Activated T-helper 1 cell treated with anti-CD3 and anti-CD28 coated beads, Interleukin-2, amount 50 U/mL, for 16 hours (primary cell): ENCODE measurements around the gene LPAR5.
A peak's percentile ranks its signal among the peaks of the same experiment; 100 is the strongest.

Experiments
- DNase-seq, 2 donors: peaks; one replicate each; pipeline ENCODE4 v3.0.0-alpha.2; 2020; ENCODE audit warnings: low read depth in 1 of 2, low spot score in 1 of 2

LPAR5 gene

DNA sequence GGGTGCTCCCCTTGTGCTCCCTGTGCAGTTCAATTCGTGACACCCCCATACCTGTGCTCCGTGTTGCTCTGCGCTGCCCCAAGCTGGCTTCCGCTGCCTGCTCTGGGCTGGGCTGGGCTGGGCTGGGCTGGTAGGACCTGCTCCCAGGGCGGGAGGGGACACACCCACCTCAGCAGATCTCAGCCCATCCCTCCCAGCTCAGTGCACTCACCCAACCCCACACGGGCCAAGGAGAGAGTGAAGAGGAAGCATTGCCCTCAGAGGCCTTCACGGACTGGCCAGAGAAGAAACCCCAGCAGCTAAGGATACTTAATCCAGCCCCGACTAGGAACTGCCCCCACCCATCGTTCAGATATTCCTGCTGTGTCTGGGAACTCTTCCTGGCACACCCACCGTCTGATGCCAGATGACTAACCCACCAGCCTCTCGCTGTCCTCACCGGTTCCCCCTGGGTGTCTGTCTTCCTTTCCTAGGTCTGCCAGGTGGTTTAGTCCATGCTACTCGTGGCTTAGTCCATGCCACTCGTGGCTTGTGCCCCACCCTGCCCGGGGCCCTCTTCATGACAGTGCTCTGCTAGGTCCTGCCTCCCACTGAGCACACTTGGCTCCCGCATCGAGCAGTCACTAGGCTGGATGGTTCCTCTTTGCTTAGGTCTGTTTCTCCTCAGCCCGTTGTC, at the start of gene LPAR5:
TSS of gene LPAR5 (minus strand) at position 104 of the 676 bp plus-strand sequence. CDS start 14,711 bp downstream, outside the sequence.
- no peak for DNase-seq

DNA sequence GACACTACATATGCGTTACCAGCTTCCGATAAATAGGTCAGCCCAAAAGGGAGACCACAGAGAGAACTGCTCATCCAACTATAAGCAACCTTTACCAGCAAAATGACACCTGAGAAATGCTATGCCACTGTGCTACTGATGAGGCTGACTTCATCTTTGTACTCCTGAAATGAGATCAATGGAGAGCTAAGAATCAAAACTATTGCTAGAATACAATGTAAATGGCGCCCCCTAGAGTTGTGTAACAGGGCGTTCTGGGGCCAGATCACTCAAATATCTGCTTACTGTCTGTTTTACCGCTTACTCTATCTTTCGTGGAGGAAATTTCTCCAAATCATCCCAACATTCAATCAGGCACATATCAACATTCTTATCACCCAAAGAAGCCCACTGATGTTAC, 48.9 kb upstream of the LPAR5 start:
- no peak for DNase-seq

DNA sequence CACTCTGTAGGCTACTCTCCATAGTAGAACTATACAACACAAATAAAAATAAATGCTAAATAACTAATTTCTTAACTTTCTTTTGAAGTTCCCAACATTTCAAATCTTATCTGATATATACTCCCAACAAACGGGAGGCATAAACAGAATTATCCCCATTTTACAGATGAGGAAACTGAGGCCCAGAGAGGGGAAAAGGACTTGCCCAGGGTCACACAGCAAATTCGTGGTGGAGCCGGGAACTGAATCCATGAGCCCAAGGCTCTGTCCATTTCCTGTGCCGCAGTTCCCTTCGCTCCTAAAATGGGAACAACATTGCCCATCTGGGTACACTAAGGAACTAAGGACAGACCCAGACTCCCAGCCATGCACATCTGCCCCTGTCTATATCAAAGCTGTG, 41.2 kb upstream of the LPAR5 start:
- no peak for DNase-seq

DNA sequence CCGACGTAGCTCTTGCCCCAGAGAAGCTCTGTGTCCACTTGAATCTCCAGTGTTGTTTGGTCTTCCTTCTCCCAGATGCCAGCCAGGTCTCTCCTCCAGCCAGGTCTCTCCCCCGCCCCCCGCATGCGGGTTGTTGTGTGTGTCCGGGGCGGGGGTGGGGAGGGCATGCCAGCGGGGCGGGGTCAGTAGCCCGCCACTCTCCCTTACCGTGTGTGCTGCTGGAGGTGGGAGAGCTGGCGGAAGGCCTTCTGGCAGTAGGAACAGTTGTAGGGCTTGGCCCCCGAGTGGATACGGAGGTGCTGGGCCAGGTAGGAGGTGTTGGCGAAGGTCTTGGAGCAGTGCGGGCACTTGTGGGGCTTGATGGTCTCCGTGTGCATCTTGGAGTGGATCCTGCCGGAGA, 36.4 kb upstream of the LPAR5 start:
- DNase-seq, result no peak

DNA sequence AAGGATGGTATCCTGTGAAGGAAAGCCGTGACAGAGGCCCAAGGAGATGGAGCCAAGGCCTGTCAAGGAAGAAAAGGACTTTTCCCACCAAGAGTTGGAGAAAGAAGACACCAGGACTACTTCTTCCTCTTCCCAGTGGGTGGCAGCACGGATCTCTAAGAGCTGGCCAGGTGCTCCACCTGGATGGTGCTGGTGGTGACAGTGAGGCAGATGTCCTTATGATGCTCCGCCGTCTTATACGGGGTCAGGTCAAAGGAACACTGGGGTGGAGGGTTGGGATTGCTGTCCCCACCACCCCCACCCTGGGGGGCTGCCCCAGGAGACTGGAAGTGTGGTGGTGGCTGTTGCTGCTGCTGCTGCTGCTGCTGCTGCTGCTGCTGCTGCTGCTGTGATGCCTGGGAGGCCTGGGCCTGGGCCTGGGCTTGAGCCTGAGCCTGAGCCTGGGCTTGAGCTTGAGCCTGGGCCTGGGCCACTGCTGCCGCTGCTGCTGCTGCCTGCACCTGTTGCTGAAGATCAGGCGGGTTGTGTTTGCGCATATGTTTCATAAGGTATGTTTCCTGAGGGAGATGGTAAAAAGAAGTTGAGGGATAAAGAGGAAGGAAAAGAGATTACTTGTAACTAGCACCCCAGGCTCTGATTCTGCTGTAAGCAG, 31.9 kb upstream of the LPAR5 start:
- no peak for DNase-seq

DNA sequence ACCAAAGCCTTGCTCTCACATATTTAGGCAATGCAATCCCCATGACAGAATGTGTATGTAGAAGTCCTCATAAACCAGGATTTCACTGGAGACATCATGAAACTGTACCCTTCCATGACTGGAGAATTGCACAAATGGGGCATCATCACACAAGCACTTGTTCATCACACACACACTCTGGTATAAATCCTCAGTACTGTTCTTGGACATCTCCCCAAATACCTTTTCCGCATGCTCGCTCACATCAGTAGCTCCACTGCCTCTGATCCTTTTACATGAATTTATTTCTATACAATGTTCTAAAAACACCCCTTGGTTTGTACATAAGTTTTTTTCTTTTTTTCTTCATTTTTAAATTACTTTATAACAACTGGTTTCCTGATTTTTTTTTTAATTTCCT, 30.5 kb upstream of the LPAR5 start:
- no peak for DNase-seq

DNA sequence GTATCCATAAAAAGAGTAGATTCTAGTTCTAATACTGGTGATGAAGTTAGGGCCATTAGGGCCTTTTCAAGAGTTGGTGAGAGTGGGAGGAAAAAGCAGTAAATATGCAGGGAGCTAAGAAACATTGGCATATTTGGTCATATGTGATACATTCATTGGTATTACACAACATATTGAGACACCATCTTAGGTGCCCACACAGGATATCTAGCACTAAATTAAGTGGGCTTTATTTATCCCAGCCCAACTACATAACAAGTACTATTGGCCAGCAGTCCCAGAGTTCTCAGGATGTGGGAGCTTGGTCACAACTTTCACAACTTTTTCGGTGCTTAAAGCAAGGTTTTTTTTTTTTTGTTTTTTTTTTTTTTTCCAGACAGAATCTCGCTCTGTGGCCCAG, 29.1 kb upstream of the LPAR5 start:
- no peak for DNase-seq

DNA sequence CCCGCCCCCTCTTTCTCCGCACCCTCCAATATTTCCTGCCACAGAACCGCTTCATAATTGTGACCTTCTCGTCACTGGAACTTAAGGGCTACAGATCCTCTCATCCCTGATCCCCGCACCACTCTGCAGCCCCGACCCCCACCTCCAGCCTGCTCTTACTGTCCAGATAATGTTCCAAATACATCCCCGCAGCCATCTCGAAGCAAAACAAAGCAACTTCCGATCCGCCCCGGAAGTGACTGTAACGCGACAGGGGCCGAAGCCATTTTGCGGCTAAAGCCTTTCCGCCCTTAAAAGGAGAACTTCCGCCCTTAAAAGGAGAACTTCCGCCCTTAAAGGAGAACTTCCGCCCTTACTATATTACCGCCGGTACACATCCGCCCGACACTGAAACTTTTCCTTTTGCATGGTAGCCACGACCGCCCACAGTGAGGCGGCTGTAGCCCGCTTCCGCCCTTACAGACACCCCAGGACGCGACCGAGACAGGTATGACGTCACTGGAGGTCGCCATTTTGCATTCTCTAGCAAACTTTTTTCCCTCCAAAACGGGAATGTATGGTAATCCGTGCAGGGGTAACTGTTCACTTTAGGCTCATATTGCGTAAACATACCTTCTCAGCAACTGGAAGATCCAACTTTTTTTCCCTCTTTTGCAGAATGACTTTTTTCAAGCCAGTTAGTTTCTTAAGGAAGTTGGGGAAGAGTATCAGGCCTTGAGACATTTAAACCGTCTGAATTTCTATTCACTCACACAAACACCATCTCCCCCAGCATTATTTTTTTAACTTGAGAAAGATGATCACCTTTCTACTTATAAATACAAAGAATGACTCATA, 27.4 kb upstream of the LPAR5 start, which contains the start of gene ING4:
TSS of gene ING4 (minus strand) at position 214 of the 837 bp plus-strand sequence. CDS start at position 196, 18 bp downstream.
- peak; percentile 87 to 91 for DNase-seq

DNA sequence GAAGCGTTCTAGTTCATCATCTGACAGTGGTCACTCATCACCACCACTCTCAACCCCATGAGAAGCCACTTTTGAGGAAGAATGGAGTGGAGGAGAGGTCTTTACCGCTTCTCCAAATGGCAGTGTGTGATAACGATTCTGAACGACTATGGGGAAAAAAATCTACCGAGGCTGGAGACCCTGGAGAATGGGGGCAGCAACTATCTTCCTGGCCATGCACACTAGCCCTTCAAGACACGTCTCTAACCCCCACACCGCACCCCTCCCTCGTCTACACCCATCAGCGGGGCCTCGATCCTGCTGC, 26.8 kb upstream of the LPAR5 start:
- no peak for DNase-seq

DNA sequence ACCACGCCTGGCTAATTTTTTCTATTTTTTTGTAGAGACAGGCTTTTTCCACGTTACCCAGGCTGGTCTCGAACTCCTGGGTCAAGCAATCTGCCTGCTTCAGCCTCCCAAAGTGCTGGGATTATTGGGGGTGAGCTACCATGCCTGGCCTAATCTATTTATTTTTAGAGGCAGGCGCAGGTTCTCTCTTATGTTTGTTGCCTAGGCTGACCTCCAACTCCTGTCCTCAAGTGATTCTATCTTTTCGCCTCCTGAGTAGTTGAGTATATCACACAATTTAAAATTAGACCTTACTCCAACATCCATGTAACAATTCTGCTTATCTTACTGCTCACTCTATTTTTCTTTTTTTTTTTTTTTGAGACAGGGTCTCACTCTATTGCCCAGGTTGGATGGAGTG, 18.2 kb upstream of the LPAR5 start:
- no peak for DNase-seq

DNA sequence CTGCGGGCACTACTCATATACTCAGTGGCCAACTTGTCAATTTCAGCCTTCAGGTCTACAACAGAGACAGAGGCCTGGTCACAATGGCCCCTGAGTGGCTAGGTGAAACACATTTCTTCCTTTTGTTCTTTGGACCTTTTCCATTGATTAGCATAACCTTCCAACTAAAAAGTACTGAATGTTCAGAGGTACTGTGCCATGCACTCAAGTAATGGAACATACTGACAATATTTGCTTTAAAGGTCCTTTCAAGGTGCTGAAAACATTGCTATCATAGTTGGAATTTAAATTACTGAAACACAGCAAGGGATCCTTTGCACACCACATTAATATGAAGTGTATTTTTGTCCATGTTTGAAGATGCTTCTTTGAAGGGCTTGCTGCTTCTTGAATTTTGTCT, 17.6 kb upstream of the LPAR5 start:
- DNase-seq, result no peak

DNA sequence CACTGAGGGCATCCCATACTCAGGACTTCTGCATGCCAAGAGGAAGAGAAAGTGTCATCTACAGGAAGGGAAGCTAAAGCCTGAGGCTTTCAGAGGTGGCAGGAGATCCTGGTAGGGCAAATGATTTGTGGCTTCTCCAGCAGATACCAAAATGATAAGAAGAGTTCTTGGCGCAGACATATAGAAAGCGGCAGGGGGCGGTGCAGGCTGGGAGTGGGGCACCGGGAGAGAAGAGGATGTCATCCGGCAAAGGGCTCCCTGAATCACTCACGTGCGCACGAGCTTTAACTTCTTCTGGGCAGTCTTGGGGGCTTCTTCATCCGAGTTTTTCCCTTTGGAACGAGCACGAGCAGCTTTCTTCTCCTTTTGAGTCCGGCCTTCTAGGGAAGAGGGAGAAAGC, 16.6 kb upstream of the LPAR5 start:
- DNase-seq, result no peak

DNA sequence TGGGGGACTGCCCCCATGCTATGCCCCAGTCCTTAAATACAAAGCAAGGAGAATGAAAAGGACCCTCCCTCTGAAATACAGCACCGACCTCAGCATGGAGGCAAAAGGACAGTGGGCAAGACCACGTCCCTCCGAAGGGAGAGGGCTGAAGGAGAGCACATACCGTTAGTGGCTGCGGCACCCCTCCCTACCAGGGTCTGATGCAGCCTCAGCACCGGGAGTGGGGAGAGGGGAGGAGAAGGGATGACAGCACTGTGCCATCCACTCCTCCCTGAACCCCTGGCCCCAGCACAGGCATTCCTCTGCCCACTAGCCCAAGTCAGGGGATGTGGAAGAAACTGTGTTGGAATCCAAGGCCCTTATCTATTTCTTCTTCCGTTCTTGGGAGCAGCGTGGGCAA, 15.1 kb upstream of the LPAR5 start:
- DNase-seq, result no peak

DNA sequence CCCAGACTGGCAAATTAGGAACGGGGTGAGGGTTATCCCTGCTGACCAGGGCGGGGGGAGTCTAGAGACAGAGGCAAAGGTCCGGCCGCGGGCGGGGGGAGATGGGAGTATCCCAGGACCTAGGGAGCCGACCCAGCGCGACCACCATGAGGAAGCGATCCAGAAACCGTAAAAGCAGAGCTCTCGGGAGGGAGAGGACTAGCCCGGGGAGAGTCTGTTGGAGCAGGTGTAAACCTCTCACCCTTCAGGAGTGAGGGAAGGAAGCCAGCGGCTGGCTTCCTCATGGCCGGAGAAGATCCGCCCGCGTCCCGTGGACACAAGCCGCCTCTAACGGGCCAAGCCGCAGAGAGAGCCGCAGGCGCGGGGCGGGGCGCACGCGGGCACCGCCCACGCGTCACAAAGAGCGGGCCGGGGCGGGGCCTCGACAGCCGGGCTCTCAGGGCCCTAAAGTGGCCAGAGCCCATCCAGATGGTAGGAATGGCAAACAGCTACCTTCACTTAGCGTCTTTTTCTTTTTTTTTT, 11.4 kb upstream of the LPAR5 start, which contains the start of gene ACRBP:
TSS of gene ACRBP (minus strand) at position 350 of the 522 bp plus-strand sequence. CDS start at position 284, 66 bp downstream.
- DNase-seq, result no peak

DNA sequence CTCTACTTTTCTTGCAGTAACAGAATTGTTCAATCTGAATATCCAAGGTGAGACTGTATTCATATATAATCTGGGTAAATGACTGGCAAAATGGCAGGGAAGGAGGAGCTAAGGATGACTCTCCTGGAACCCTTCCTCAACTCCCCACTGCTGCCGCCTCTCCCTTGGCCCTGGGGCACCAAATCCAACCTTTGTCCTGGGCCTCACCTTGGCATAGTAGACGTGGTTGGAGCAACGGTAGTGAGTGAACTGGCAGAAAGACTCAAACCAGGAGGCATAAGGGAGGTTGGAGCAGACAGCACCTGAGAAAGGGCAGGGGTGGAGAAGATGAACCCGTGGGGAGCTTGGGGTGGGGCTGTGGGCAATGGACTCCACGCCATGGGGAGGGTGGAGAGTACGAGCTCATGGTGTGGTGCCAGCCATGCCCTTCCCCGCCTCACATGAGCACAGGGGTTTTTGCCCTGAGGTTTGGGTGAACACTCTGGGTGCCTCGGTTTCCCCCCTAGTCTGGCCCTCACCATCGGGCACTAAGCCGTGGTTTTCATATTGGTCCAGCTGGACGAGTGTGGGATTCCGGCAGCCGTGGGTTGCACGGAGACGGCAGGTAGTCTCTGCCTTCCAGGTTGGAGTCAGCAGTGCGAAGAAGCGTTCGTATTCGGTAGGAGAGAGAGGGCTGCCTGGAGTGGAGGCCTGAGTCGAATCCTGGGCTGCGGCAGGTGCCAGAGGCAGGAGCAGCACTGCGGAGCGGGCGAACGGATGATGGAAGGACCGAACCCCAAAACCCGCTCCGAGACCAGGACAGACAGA, 10.7 kb upstream of the LPAR5 start:
- DNase-seq, result no peak

DNA sequence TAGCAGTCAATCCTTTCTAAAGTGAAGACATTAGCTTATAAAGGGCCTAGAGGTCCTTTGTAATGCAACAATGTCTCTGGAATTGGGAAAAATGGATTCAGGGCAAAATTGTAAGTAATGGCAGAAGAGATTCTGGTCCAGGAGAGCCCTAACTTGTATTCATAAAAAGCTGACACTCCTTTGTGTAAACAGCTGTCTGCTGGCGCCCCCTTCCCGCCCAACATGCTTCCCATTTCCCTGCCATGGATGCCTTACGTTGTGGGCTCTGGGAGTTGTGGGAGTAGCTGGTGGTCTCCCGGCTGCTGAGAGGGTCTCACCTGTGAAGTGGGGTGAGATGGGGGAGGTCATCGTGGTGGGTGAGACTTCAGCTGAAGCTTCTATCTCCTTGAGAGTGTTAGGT, 9.1 kb upstream of the LPAR5 start:
- DNase-seq, result no peak

DNA sequence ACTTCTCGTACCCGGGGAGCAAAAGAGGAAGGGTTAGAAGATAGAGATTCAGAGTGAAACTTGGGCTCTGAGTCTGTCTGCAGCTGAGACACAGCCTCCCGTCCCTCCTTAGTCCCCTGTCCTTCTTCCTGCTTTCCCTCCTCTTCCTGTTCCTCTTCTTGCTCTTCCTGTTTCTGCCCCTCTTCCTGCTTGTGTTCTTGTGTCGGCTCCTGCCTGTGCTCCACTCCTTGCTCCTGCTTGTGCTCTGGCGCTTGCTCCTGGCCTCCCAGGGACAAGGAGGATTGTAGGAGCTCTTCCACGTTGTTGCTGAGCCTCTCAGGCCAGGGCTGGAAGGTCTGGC, 8.5 kb upstream of the LPAR5 start:
- DNase-seq, result no peak

DNA sequence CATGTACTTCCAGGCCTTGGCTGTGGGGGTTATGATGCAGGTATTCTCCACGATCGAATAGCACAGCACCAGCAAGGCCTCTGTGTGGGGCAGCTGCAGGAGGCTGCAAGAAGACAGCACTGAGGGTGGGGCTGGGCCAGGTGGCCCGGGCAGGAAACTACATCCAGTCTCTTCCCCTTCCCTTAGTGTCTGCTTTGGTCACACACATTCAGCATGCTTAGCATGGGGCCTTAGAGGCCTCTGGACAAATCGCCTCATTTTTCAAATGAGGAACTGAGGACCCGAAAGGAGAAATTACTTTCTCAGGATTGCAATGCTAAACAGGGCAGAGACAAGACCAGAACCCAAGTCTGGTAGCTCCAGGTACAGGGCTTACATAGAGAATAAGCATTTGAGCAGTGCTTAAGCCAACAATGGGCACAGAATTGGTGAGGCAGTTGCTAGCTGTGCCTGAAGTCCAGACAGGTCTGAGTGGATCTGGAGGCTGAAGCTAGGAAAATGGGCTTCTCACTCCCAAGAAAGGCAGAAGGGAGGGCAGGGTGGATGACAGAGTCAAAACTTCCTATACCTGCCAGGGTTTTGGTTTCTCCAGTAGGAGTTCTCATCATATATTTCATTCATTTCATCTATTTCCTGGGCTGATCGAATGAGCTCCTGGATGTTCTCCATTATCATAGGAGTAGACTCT, 8.0 kb upstream of the LPAR5 start:
- DNase-seq, result no peak

DNA sequence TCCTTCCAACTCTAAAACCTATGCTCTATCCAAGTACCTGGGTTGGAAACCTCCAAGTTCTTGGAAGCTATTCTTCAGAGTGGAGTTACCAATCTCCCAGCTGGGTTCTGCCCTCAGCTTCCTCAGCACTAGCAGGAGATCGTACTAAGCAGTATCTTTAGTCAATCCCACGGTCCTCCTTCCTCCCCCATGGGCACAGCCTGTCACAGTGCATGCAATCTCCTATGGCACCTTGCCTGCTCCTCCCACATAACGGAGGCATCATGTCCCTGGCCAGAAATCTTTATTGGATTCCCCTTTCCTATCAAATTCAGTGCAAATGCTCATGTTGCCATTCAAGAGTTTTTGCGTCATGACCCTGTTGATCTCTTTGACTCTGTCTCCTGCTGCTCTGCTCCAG, 5.4 kb upstream of the LPAR5 start:
- no peak for DNase-seq

DNA sequence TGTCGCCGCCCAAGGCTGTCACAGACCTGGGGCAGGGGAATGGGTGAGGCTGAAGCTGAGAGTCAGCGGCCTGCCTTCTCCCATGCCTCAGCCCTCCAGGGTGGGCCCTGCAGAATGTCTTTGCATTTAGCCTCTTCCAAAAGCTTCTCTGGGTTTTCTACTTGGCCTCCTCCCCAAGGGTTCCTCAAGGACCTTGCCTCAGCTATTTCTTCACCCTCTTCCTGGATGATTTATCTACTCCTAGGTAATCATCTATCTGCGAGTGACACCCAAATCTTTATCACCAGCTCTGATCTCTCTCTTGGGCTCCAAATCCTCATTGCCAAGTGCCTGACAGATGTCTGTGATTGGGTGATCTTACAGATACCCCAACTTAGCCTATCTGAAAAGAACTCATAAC, 4.7 kb upstream of the LPAR5 start:
- DNase-seq, result no peak
